Left lung (tissue), 10 donors: ENCODE measurements around the gene PTPRC. TPM values are rescaled to one million over a fixed set of nuclear protein-coding genes. Genes with fewer than 3 reads are reported as not detected.

Source experiments
- ATAC-seq: fragments of 200-7000 bp; cut with Tn5 transposase; one replicate; pipeline ENCODE4 v1.9.1; 2020; ENCODE audit warnings: moderate library complexity
- DNase-seq, 4 donors: peaks; one replicate each; pipeline ENCODE4 v3.0.0-alpha.2; 2013 to 2020
- H3K27ac ChIP-seq, 2 donors: fragments of 200-600 bp; sonication (generic) in 1 of 2; one replicate each; pipeline versions ENCODE4 v1.5.0 to v1.8.0; 2020 to 2021
- H3K27me3 ChIP-seq, 2 donors: fragments of 200-600 bp; sonication (generic) in 1 of 2; one replicate each; pipeline versions ENCODE4 v1.5.0 to v1.8.0; 2020 to 2021
- H3K36me3 ChIP-seq, 2 donors: fragments of 200-600 bp; sonication (generic) in 1 of 2; one replicate each; pipeline versions ENCODE4 v1.5.0 to v1.8.0; 2020 to 2021
- H3K4me1 ChIP-seq, 2 donors: fragments of 200-600 bp; one replicate each; pipeline ENCODE4 v1.8.0; 2021
- H3K4me3 ChIP-seq, 2 donors: fragments of 200-600 bp; sonication (generic) in 1 of 2; one replicate each; pipeline versions ENCODE4 v1.5.0 to v1.8.0; 2020 to 2021; ENCODE audit warnings: mild to moderate bottlenecking in 1 of 2
- H3K9me3 ChIP-seq, 2 donors: fragments of 200-600 bp; sonication (generic) in 1 of 2; one replicate each; pipeline versions ENCODE4 v1.5.0 to v1.8.0; 2020 to 2021
- CTCF ChIP-seq, 2 donors: fragments of 200-600 bp; sonication (generic) in 1 of 2; IDR thresholded peaks; one replicate each; pipeline versions ENCODE4 v1.5.0 to v1.8.0; 2021; ENCODE audit warnings: antibody characterized with exemption in 2 of 2
- intact Hi-C, 2 donors: fragments of 100-400 bp; cut with DNase I; formaldehyde crosslinking; loops; one replicate each; pipeline versions ENCODE4 v1.11.2 to v1.14.2; 2022
- polyA plus RNA-seq, 6 donors: library from polyadenylated mRNA; unstranded; fragments of 120-200 nt; gene quantifications; one replicate each; pipeline ENCODE4 v1.2.1, GENCODE V29; 2013; ENCODE audit not compliant: insufficient read length in 6 of 6
- total RNA-seq, 2 donors: library from RNA; stranded (reverse); fragmentation: NEBNext Ultra II Directional; extraction: Animal tissue kit (Norgen Biotek cat#: 25700); gene quantifications; one replicate each; pipeline ENCODE4 v1.2.1, GENCODE V29; 2021
- donor health status: DM: no; HTN: yes; CAD: no.
- donor health status: DM: no; HTN: no; CAD: no.

PTPRC gene
- total and polyA plus RNA-seq, 8 donors: 7.0 to 180 (median 9.9) TPM

- ATAC-seq (no peak), DNase-seq (no peak)
- no peak overlapping the region for H3K4me3 ChIP-seq
- no peak for TF ChIP-seq CTCF (IDR thresholded peaks at IDR 0.05)
- H3K36me3 ChIP-seq: peaks cover 0 to 8% of the 10 kb centered on the region in 2 donors
- no peaks in the 10 kb centered on the region for H3K27me3 ChIP-seq
- peaks cover 4 to 80% of the 10 kb centered on the region in 2 donors for H3K4me1 ChIP-seq
- intact Hi-C loops: no loop called here
- peak overlapping the region in 1 of 2 donors; percentile 94 for H3K27ac ChIP-seq
- no peaks in the 10 kb centered on the region for H3K9me3 ChIP-seq
Measured at GRCh38 chr1:198677871-198678270, 39.0 kb downstream of the PTPRC start.

- Histone ChIP-seq H3K4me3 (no peak overlapping the region), H3K27ac (peak overlapping the region in 1 of 2 donors; percentile 94), H3K9me3 (no peaks in the 10 kb centered on the region), H3K36me3 (peaks cover 0 to 8% of the 10 kb centered on the region in 2 donors), H3K27me3 (no peaks in the 10 kb centered on the region), H3K4me1 (peaks cover 4 to 83% of the 10 kb centered on the region in 2 donors)
- no peak for TF ChIP-seq CTCF (IDR thresholded peaks at IDR 0.05)
- intact Hi-C loops: no loop called here
- ATAC-seq (no peak), DNase-seq (no peak)
Measured at GRCh38 chr1:198678301-198678836, 39.5 kb downstream of the PTPRC start.

GRCh38 chr1:198678901-198679329, 40.1 kb downstream of the PTPRC start:
- Histone ChIP-seq H3K27me3 (no peaks in the 10 kb centered on the region), H3K27ac (peak overlapping the region in 1 of 2 donors; percentile 94), H3K4me1 (peaks cover 4 to 85% of the 10 kb centered on the region in 2 donors), H3K9me3 (no peaks in the 10 kb centered on the region), H3K36me3 (peaks cover 0 to 8% of the 10 kb centered on the region in 2 donors), H3K4me3 (no peak overlapping the region)
- intact Hi-C loops: no loop called here
- DNase-seq (peak in 1 of 4 donors; percentile 31), ATAC-seq (no peak)
- no peak for TF ChIP-seq CTCF (IDR thresholded peaks at IDR 0.05)

- Histone ChIP-seq H3K9me3 (no peaks in the 10 kb centered on the region), H3K4me3 (no peak overlapping the region), H3K27ac (peak overlapping the region in 1 of 2 donors; percentile 94), H3K27me3 (no peaks in the 10 kb centered on the region), H3K36me3 (peaks cover 0 to 8% of the 10 kb centered on the region in 2 donors), H3K4me1 (peaks cover 4 to 86% of the 10 kb centered on the region in 2 donors)
- TF ChIP-seq CTCF (IDR thresholded peaks at IDR 0.05): no peak
- DNase-seq: peak in 1 of 4 donors; percentile 74
- intact Hi-C loops: no loop called here
- ATAC-seq: no peak
Measured at GRCh38 chr1:198679535-198680173, 40.8 kb downstream of the PTPRC start.

GRCh38 chr1:198680174-198680875, 41.5 kb downstream of the PTPRC start:
- Histone ChIP-seq H3K27me3 (no peaks in the 10 kb centered on the region), H3K9me3 (no peaks in the 10 kb centered on the region), H3K36me3 (peaks cover 0 to 8% of the 10 kb centered on the region in 2 donors), H3K4me3 (no peak overlapping the region), H3K27ac (peak overlapping the region; percentile 74 to 94), H3K4me1 (peaks cover 4 to 90% of the 10 kb centered on the region in 2 donors)
- intact Hi-C loops: no loop called here
- no peak for TF ChIP-seq CTCF (IDR thresholded peaks at IDR 0.05)
- DNase-seq (peak in 1 of 4 donors; percentile 45), ATAC-seq (no peak)
